ENCODE data around the gene SERTM2. TPM values are rescaled to one million over a fixed set of nuclear protein-coding genes. Genes with fewer than 3 reads are reported as not detected.

Gene SERTM2
- total RNA-seq, 1 donor from 2014 or later = not detected

DNA sequence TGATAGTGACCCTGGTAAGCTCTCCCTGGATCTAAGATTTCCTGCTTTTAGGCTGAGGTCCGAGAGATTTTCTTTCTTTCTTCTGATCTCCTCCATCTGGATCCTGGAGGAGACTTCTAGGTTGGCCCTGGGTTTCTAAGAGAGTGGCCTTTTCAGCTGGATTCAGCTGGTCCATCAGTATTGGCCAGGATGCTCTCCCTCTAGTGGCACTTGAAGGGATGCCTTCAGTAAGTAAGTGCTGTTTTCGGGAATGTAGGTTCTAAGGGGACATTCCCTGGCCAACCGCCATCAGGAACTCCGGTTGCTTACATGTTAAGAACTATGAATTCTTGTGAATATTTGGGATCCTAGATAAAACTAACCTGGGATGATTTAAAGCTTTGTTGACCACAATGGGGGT is 56.9 kb downstream of the SERTM2 start:
- Mint-ChIP-seq H3K4me1 (ENCODE audit: low read depth) (no peaks in the 10 kb centered on the region), H3K27me3 (ENCODE audit: low read depth) (no peaks in the 10 kb centered on the region), H3K36me3 (ENCODE audit: low read depth) (no peaks in the 10 kb centered on the region), H3K9me3 (no peaks in the 10 kb centered on the region), H3K4me3 (ENCODE audit: low read depth) (no peak overlapping the region), H3K27ac (no peak overlapping the region)
- intact Hi-C loops (cut with micrococcal nuclease) = no loop called here
- no peak for DNase-seq (ENCODE audit: low spot score)

DNA sequence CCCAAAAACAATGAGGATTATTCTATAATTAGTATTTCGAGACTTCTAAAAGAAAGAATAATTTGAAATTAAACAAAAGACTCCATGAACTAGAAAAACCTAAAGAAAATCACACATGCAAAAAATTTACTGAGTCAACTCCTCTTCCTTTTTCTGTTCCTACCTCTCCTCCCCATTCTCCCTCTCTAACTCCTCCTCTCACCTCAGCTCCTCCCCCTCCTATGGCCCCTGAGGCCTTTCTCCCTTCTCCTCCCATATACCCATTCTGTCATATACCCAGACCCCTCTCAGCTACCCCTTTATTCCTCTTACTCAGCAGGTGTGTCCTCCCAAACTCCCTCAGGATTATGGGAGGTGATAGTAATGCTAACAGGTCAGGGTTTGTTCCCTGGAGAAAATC is 57.4 kb downstream of the SERTM2 start:
- Mint-ChIP-seq H3K4me3 (ENCODE audit: low read depth) (no peak overlapping the region), H3K27ac (no peak overlapping the region), H3K27me3 (ENCODE audit: low read depth) (no peaks in the 10 kb centered on the region), H3K36me3 (ENCODE audit: low read depth) (no peaks in the 10 kb centered on the region), H3K4me1 (ENCODE audit: low read depth) (no peaks in the 10 kb centered on the region), H3K9me3 (no peaks in the 10 kb centered on the region)
- intact Hi-C loops (cut with micrococcal nuclease) = no loop called here
- no peak for DNase-seq (ENCODE audit: low spot score)

Other genes with a start within 250 kb of the SERTM2 start
- not detected in 2 replicates for gene CAPN6, start 241.2 kb upstream of the SERTM2 start, total RNA-seq
- gene DCX, start 99.5 kb upstream of the SERTM2 start, total RNA-seq = not detected in 2 replicates
- gene ALG13, start 169.5 kb downstream of the SERTM2 start, total RNA-seq = 52.2 and 55.2 TPM in 2 replicates